ENCODE data around the gene FOXO1. TPM values are rescaled to one million over a fixed set of nuclear protein-coding genes. Genes with fewer than 3 reads are reported as not detected.

Gene FOXO1
- total and polyA plus RNA-seq, 2 of the 13 experiments (the other 11 are each of a cell fraction or from before 2014, with no cell fraction given) = 8.1 to 13.1 TPM

- TF ChIP-seq, protein P1, sequence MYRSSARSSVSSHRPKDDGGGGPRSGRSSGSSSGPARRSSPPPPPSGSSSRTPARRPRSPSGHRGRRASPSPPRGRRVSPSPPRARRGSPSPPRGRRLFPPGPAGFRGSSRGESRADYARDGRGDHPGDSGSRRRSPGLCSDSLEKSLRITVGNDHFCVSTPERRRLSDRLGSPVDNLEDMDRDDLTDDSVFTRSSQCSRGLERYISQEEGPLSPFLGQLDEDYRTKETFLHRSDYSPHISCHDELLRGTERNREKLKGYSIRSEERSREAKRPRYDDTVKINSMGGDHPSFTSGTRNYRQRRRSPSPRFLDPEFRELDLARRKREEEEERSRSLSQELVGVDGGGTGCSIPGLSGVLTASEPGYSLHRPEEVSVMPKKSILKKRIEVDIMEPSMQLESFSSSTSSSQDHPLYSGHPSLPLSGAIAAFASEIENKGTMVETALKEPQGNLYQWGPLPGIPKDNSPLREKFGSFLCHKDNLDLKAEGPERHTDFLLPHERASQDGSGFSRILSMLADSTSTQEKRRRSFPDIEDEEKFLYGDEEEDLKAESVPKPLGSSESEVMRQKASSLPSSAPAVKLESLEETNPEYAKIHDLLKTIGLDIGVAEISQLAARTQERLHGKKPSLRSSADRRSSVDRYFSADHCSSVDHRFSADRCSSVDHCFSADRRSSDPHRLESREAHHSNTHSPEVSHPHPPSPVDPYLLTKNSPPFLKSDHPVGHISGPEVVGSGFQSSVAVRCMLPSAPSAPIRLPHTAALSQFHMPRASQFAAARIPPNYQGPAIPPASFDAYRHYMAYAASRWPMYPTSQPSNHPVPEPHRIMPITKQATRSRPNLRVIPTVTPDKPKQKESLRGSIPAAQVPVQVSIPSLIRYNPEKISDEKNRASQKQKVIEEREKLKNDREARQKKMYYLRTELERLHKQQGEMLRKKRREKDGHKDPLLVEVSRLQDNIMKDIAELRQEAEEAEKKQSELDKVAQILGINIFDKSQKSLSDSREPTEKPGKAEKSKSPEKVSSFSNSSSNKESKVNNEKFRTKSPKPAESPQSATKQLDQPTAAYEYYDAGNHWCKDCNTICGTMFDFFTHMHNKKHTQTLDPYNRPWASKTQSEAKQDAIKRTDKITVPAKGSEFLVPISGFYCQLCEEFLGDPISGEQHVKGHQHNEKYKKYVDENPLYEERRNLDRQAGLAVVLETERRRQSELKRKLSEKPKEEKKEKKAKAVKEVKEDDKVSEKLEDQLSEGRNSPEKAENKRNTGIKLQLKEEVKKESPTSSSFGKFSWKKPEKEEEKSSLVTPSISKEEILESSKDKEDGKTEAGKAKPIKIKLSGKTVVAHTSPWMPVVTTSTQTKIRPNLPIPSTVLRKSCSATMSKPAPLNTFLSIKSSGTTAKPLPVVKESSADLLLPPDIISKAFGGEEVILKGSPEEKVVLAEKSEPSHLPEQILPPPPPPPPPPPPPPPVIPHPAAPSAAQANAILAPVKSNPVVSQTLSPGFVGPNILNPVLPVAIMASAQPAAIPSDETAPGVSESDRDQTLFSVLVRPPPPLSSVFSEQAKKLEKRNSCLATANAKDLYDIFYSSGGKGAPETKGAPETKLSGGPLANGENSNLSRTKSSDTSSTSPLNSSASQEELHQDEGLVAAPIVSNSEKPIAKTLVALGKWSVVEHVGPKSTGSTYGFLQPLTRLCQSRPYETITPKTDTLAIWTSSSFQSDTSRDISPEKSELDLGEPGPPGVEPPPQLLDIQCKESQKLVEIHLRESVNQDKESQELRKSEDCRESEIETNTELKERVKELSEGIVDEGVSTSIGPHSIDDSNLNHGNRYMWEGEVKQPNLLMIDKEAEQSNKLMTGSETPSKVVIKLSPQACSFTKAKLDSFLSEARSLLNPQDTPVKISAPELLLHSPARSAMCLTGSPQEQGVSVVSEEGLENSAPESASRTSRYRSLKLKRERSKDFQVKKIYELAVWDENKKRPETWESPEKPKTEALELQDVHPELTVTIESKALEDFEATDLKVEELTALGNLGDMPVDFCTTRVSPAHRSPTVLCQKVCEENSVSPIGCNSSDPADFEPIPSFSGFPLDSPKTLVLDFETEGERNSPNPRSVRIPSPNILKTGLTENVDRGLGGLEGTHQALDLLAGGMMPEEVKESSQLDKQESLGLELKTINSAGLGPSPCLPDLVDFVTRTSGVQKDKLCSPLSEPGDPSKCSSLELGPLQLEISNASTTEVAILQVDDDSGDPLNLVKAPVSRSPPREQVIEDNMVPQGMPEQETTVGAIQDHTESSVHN (CRISPR knock-in tag; IDR thresholded peaks at IDR 0.05) = no peak
- TF ChIP-seq ZNF713 (CRISPR knock-in tag; IDR thresholded peaks at IDR 0.05) = no peak
- TF ChIP-seq HDAC6 (IDR thresholded peaks at IDR 0.05; ENCODE audit: low read depth, low read length) = no peak
- peak; percentile 40; the same call in 1 of the 2 replicates for TF ChIP-seq GATA4 (IDR thresholded peaks at IDR 0.05; ENCODE audit: borderline replicate concordance, low read depth)
- TF ChIP-seq, protein P2, sequence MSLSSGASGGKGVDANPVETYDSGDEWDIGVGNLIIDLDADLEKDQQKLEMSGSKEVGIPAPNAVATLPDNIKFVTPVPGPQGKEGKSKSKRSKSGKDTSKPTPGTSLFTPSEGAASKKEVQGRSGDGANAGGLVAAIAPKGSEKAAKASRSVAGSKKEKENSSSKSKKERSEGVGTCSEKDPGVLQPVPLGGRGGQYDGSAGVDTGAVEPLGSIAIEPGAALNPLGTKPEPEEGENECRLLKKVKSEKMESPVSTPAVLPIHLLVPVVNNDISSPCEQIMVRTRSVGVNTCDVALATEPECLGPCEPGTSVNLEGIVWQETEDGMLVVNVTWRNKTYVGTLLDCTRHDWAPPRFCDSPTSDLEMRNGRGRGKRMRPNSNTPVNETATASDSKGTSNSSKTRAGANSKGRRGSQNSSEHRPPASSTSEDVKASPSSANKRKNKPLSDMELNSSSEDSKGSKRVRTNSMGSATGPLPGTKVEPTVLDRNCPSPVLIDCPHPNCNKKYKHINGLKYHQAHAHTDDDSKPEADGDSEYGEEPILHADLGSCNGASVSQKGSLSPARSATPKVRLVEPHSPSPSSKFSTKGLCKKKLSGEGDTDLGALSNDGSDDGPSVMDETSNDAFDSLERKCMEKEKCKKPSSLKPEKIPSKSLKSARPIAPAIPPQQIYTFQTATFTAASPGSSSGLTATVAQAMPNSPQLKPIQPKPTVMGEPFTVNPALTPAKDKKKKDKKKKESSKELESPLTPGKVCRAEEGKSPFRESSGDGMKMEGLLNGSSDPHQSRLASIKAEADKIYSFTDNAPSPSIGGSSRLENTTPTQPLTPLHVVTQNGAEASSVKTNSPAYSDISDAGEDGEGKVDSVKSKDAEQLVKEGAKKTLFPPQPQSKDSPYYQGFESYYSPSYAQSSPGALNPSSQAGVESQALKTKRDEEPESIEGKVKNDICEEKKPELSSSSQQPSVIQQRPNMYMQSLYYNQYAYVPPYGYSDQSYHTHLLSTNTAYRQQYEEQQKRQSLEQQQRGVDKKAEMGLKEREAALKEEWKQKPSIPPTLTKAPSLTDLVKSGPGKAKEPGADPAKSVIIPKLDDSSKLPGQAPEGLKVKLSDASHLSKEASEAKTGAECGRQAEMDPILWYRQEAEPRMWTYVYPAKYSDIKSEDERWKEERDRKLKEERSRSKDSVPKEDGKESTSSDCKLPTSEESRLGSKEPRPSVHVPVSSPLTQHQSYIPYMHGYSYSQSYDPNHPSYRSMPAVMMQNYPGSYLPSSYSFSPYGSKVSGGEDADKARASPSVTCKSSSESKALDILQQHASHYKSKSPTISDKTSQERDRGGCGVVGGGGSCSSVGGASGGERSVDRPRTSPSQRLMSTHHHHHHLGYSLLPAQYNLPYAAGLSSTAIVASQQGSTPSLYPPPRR (CRISPR knock-in tag; IDR thresholded peaks at IDR 0.05; ENCODE audit: borderline replicate concordance) = peak; percentile 75; the same call in 1 of the 2 replicates
- TF ChIP-seq SRSF1 (optimal IDR thresholded peaks at IDR 0.05; ENCODE audit: low read depth, low read length) = no peak
- no peak for TF ChIP-seq ZNF775 (CRISPR knock-in tag; IDR thresholded peaks at IDR 0.05; ENCODE audit: borderline replicate concordance)
- no peak for TF ChIP-seq SATB2 (CRISPR knock-in tag; IDR thresholded peaks at IDR 0.05)
- TF ChIP-seq XBP1 (CRISPR knock-in tag; IDR thresholded peaks at IDR 0.05) = no peak
- no peak for TF ChIP-seq ZSCAN29 (CRISPR knock-in tag; conservative IDR thresholded peaks at IDR 0.05)
- TF ChIP-seq JDP2 (CRISPR knock-in tag; IDR thresholded peaks at IDR 0.05; ENCODE audit: borderline replicate concordance) = no peak
- TF ChIP-seq, protein P3, sequence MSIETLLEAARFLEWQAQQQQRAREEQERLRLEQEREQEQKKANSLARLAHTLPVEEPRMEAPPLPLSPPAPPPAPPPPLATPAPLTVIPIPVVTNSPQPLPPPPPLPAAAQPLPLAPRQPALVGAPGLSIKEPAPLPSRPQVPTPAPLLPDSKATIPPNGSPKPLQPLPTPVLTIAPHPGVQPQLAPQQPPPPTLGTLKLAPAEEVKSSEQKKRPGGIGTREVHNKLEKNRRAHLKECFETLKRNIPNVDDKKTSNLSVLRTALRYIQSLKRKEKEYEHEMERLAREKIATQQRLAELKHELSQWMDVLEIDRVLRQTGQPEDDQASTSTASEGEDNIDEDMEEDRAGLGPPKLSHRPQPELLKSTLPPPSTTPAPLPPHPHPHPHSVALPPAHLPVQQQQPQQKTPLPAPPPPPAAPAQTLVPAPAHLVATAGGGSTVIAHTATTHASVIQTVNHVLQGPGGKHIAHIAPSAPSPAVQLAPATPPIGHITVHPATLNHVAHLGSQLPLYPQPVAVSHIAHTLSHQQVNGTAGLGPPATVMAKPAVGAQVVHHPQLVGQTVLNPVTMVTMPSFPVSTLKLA (IDR thresholded peaks at IDR 0.05) = no peak
- no peak; the same call in 1 of the 2 replicates for TF ChIP-seq MTA1 (CRISPR knock-in tag; IDR thresholded peaks at IDR 0.05; ENCODE audit: borderline replicate concordance)
- no peak for TF ChIP-seq ZNF451 (CRISPR knock-in tag; IDR thresholded peaks at IDR 0.05)
- no peak for TF ChIP-seq GLI4 (CRISPR knock-in tag; IDR thresholded peaks at IDR 0.05; ENCODE audit: borderline replicate concordance)
These were observed 126.0 kb downstream of the FOXO1 start (continued) for GRCh38 chr13:40540328-40541044.
